WTC11 (cell line): Measurements from ENCODE around the gene HNRNPC. TPM values are rescaled to one million over a fixed set of nuclear protein-coding genes. Genes with fewer than 3 reads are reported as not detected.
"Not testable (repeated sequence)": the region's sequence is repeated elsewhere in the genome, so short reads cannot be mapped to it uniquely, and the experiment has no call there.

Experiments used
- ATAC-seq: fragments of 200-7000 bp; cut with Tn5 transposase; 2 replicates; pipeline ENCODE4 v1.10.0; 2021; ENCODE audit warnings: mild to moderate bottlenecking, moderate library complexity
- CTCF ChIA-PET: fragments of 300-600 bp; sonication (Branson Sonifier 250); formaldehyde crosslinking; loops from one replicate; lab custom pipeline; 2021; ENCODE audit warnings: antibody characterized with exemption; lab: Charles Lee
- POLR2A ChIA-PET: fragments of 350-600 bp; sonication (Branson Sonifier 250); formaldehyde crosslinking; loops from one replicate; lab custom pipeline; 2021; ENCODE audit warnings: antibody characterized with exemption; lab: Charles Lee
- DNase-seq: peaks from one replicate; pipeline ENCODE4 v3.0.0; 2021; ENCODE audit warnings: low spot score
- H3K27ac Mint-ChIP-seq: 2 replicates; pipeline ENCODE4 v1.8.0; 2021; ENCODE audit warnings: mixed read lengths
- H3K27me3 Mint-ChIP-seq: 2 replicates; pipeline ENCODE4 v1.8.0; 2021; ENCODE audit warnings: low read depth, mild to moderate bottlenecking, moderate library complexity, mixed read lengths
- H3K36me3 Mint-ChIP-seq: 2 replicates; pipeline ENCODE4 v1.8.0; 2021; ENCODE audit warnings: mixed read lengths
- H3K4me1 Mint-ChIP-seq: 2 replicates; pipeline ENCODE4 v1.8.0; 2022; ENCODE audit warnings: mixed read lengths
- H3K4me3 Mint-ChIP-seq: 2 replicates; pipeline ENCODE4 v1.8.0; 2021; ENCODE audit warnings: mild to moderate bottlenecking, moderate library complexity, mixed read lengths
- H3K9me3 Mint-ChIP-seq: 2 replicates; pipeline ENCODE4 v1.8.0; 2021; ENCODE audit warnings: mixed read lengths
- ATF3 ChIP-seq: sonication (generic); formaldehyde crosslinking; conservative IDR thresholded peaks from 2 replicates; pipeline ENCODE4 v1.8.1; 2022; ENCODE audit warnings: mild to moderate bottlenecking, missing genetic modification reagents
- CREM ChIP-seq: sonication (generic); formaldehyde crosslinking; IDR thresholded peaks from 2 replicates; pipeline ENCODE4 v1.8.1; 2022; ENCODE audit warnings: mild to moderate bottlenecking, missing genetic modification reagents, moderate library complexity
- JAZF1 ChIP-seq: fragments of 250-450 bp; sonication (Bioruptor Pico); IDR thresholded peaks from 2 replicates; pipeline ENCODE4 v1.9.0; 2021; ENCODE audit warnings: moderate library complexity, mild to moderate bottlenecking, inconsistent platforms
- JUN ChIP-seq: sonication (generic); formaldehyde crosslinking; IDR thresholded peaks from 2 replicates; pipeline ENCODE4 v1.8.0; 2023; ENCODE audit warnings: mild to moderate bottlenecking, missing genetic modification reagents
- MXD4 ChIP-seq: fragments of 250-450 bp; sonication (Bioruptor Pico); IDR thresholded peaks from 2 replicates; pipeline ENCODE4 v1.8.0; 2021; ENCODE audit warnings: mild to moderate bottlenecking, moderate library complexity, borderline replicate concordance
- NR1H2 ChIP-seq: sonication (generic); formaldehyde crosslinking; IDR thresholded peaks from 2 replicates; pipeline ENCODE4 v1.9.0; 2021; ENCODE audit warnings: mild to moderate bottlenecking, moderate library complexity, missing genetic modification reagents
- NR3C1 ChIP-seq: sonication (generic); formaldehyde crosslinking; conservative IDR thresholded peaks from 2 replicates; pipeline ENCODE4 v1.8.1; 2023; ENCODE audit warnings: low read depth, mild to moderate bottlenecking, missing genetic modification reagents
- TEAD4 ChIP-seq: sonication (generic); formaldehyde crosslinking; IDR thresholded peaks from 2 replicates; pipeline ENCODE4 v1.8.0; 2022; ENCODE audit warnings: mild to moderate bottlenecking, missing genetic modification reagents
- ZNF281 ChIP-seq: sonication (generic); formaldehyde crosslinking; IDR thresholded peaks from 2 replicates; pipeline ENCODE4 v1.8.0; 2023; ENCODE audit warnings: mild to moderate bottlenecking, missing genetic modification reagents
- ZNF532 ChIP-seq: fragments of 250-450 bp; sonication (Bioruptor Pico); IDR thresholded peaks from 2 replicates; pipeline ENCODE4 v1.9.0; 2021; ENCODE audit warnings: mild to moderate bottlenecking, borderline replicate concordance
- total RNA-seq: library from RNA; stranded (reverse); gene quantifications from 3 replicates; pipeline ENCODE4 v1.2.3, GENCODE V29; 2021
- TF ChIP-seq, protein P1 (sequence below): fragments of 250-450 bp; sonication (Bioruptor Pico); IDR thresholded peaks from 2 replicates; pipeline ENCODE4 v1.9.0; 2021; ENCODE audit warnings: mild to moderate bottlenecking
- TF ChIP-seq, protein P2 (sequence below): sonication (generic); formaldehyde crosslinking; IDR thresholded peaks from 2 replicates; pipeline ENCODE4 v1.8.1; 2022; ENCODE audit warnings: low read depth, missing genetic modification reagents, borderline replicate concordance
- TF ChIP-seq, protein P3 (sequence below): sonication (generic); formaldehyde crosslinking; IDR thresholded peaks from 2 replicates; pipeline ENCODE4 v1.8.1; 2023; ENCODE audit warnings: mild to moderate bottlenecking, missing genetic modification reagents, moderate library complexity

The HNRNPC gene
- total RNA-seq, 1 experiment from 2014 or later, result 982 TPM

- no peaks in the 10 kb centered on the region for H3K9me3 Mint-ChIP-seq
- H3K4me1 Mint-ChIP-seq, result peaks cover 36% of the 10 kb centered on the region
- CTCF ChIA-PET, result interaction anchor here (1.6 kb wide), 1 partner anchor 29 kb away, joined by 3 read pairs; no protein-coding TSS in a partner anchor
- POLR2A ChIA-PET, result interaction anchor here (0.5 to 1.6 kb wide), 3 partner anchors 13 to 77 kb away, joined by 3 to 4 read pairs (median 4); partner anchors contain the start of gene SUPT16H
- no peak for DNase-seq
- H3K4me3 Mint-ChIP-seq, result peak overlapping the region; percentile 75
- no peaks in the 10 kb centered on the region for H3K27me3 Mint-ChIP-seq
- peak overlapping the region; percentile 99 for H3K27ac Mint-ChIP-seq
- no peaks in the 10 kb centered on the region for H3K36me3 Mint-ChIP-seq
- no peak for ATAC-seq
- TF ChIP-seq NR1H2 (CRISPR knock-in tag) (no peak), NR3C1 (CRISPR knock-in tag) (no peak), TEAD4 (CRISPR knock-in tag) (no peak), JAZF1 (no peak), JUN (no peak), ZNF281 (no peak), MXD4 (no peak), ATF3 (CRISPR knock-in tag) (no peak), ZNF532 (CRISPR knock-in tag) (no peak), CREM (no peak)
- TF ChIP-seq, protein P1, sequence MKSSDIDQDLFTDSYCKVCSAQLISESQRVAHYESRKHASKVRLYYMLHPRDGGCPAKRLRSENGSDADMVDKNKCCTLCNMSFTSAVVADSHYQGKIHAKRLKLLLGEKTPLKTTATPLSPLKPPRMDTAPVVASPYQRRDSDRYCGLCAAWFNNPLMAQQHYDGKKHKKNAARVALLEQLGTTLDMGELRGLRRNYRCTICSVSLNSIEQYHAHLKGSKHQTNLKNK (CRISPR knock-in tag), result no peak
- TF ChIP-seq, protein P2, sequence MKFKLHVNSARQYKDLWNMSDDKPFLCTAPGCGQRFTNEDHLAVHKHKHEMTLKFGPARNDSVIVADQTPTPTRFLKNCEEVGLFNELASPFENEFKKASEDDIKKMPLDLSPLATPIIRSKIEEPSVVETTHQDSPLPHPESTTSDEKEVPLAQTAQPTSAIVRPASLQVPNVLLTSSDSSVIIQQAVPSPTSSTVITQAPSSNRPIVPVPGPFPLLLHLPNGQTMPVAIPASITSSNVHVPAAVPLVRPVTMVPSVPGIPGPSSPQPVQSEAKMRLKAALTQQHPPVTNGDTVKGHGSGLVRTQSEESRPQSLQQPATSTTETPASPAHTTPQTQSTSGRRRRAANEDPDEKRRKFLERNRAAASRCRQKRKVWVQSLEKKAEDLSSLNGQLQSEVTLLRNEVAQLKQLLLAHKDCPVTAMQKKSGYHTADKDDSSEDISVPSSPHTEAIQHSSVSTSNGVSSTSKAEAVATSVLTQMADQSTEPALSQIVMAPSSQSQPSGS (CRISPR knock-in tag), result no peak
- TF ChIP-seq, protein P3, sequence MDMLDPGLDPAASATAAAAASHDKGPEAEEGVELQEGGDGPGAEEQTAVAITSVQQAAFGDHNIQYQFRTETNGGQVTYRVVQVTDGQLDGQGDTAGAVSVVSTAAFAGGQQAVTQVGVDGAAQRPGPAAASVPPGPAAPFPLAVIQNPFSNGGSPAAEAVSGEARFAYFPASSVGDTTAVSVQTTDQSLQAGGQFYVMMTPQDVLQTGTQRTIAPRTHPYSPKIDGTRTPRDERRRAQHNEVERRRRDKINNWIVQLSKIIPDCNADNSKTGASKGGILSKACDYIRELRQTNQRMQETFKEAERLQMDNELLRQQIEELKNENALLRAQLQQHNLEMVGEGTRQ (CRISPR knock-in tag), result no peak
These were observed 38.4 kb upstream of the HNRNPC start for GRCh38 chr14:21307637-21308036.

DNA sequence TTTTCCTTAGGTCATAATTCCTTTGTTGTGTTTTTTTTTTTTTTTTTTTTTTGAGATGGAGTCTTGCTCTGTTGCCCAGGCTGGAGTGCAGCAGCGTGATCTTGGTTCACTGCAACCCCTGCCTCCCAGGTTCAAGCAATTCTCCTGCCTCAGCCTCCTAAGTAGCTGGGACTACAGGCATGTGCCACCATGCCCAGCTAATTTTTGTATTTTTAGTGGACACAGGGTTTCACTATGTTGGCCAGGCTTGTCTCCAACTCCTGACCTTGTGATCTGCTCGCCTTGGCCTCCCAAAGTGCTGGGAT, 33.5 kb upstream of the HNRNPC start:
- peaks cover 12% of the 10 kb centered on the region for H3K4me1 Mint-ChIP-seq
- CTCF ChIA-PET, ATAC-seq: not testable (repeated sequence)

More for the DNA sequence above, 33.5 kb upstream of the HNRNPC start:
- H3K36me3 Mint-ChIP-seq, DNase-seq, H3K4me3 Mint-ChIP-seq, POLR2A ChIA-PET, H3K27ac Mint-ChIP-seq, H3K27me3 Mint-ChIP-seq, H3K9me3 Mint-ChIP-seq: not testable (repeated sequence)
